ENCODE results near the gene RHBDD2.

DNA sequence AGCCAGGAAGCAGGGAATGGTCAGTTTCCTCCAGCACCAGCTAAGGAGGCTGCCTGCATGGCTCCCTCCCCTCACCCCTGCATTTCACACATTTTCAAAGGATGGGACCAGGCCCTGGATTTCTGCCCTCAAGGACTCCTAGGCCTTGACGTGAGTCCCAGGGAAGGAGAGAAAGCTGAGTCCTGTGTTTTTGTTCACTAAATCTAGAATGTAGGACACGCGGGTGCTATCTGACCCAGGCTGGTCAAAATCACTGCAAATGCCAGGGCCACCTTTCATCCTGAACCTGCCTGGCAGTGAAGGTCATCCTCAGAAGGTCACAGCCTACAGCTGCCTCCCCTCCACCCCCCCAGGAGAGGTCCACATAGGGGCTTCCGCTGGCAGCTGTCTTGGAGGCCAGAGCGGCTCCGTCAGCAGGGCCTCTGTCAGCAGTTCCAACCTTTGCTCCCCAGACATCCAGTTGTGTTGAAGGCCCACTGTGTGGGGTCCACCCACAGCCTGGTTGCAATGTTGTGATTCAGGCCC is 18.0 kb downstream of the RHBDD2 start:
- TF ChIP-seq, protein P1, sequence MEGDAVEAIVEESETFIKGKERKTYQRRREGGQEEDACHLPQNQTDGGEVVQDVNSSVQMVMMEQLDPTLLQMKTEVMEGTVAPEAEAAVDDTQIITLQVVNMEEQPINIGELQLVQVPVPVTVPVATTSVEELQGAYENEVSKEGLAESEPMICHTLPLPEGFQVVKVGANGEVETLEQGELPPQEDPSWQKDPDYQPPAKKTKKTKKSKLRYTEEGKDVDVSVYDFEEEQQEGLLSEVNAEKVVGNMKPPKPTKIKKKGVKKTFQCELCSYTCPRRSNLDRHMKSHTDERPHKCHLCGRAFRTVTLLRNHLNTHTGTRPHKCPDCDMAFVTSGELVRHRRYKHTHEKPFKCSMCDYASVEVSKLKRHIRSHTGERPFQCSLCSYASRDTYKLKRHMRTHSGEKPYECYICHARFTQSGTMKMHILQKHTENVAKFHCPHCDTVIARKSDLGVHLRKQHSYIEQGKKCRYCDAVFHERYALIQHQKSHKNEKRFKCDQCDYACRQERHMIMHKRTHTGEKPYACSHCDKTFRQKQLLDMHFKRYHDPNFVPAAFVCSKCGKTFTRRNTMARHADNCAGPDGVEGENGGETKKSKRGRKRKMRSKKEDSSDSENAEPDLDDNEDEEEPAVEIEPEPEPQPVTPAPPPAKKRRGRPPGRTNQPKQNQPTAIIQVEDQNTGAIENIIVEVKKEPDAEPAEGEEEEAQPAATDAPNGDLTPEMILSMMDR (IDR thresholded peaks at IDR 0.05) = no peak
- TF ChIP-seq POLR2A (IDR thresholded peaks at IDR 0.05) = no peak
